NCI-H1436 treated with DMSO at 0.1 percent for 48 hours (cell line): ENCODE measurements around the gene ATCAY.
"Not testable (repeated sequence)": the region's sequence is repeated elsewhere in the genome, so short reads cannot be mapped to it uniquely, and the experiment has no call there.

Source experiments
- DNase-seq: peaks from one replicate; lab custom pipeline; 2025; lab: John Stamatoyannopoulos, UW

ATCAY gene

GRCh38 chr19:3949294-3949693 lies 68.8 kb downstream of the ATCAY start:
- DNase-seq, result no peak

- no peak for DNase-seq
Observed at GRCh38 chr19:3949997-3950859, 69.7 kb downstream of the ATCAY start.

GRCh38 chr19:3950871-3951861 lies 70.7 kb downstream of the ATCAY start:
- no peak for DNase-seq

GRCh38 chr19:3952755-3953276 lies 72.3 kb downstream of the ATCAY start:
- not testable (repeated sequence) for DNase-seq

GRCh38 chr19:3954107-3954506 lies 73.6 kb downstream of the ATCAY start:
- no peak for DNase-seq

- DNase-seq, result not testable (repeated sequence)
Observed at GRCh38 chr19:3955276-3955675, 74.8 kb downstream of the ATCAY start.

- no peak for DNase-seq
Observed at GRCh38 chr19:3955688-3956087, 75.2 kb downstream of the ATCAY start.

- no peak for DNase-seq
Observed at GRCh38 chr19:3958836-3959765, 78.6 kb downstream of the ATCAY start.

GRCh38 chr19:3959766-3960131 lies 79.3 kb downstream of the ATCAY start:
- no peak for DNase-seq

- no peak for DNase-seq
Observed at GRCh38 chr19:3961007-3961406, 80.5 kb downstream of the ATCAY start.

- DNase-seq, result no peak
Observed at GRCh38 chr19:3963458-3964255, 83.2 kb downstream of the ATCAY start.

- no peak for DNase-seq
Observed at GRCh38 chr19:3964256-3965194, 84.0 kb downstream of the ATCAY start.

GRCh38 chr19:3966051-3967017 lies 85.8 kb downstream of the ATCAY start:
- no peak for DNase-seq

GRCh38 chr19:3967983-3968382 lies 87.5 kb downstream of the ATCAY start:
- DNase-seq, result not testable (repeated sequence)

- DNase-seq, result no peak
Observed at GRCh38 chr19:3968556-3969434, 88.3 kb downstream of the ATCAY start.

- no peak for DNase-seq
Observed at GRCh38 chr19:3969435-3970312, 89.2 kb downstream of the ATCAY start.
